ENCODE data around the gene ZNF524. TPM values are rescaled to one million over a fixed set of nuclear protein-coding genes. Genes with fewer than 3 reads are reported as not detected.

The ZNF524 gene
- total RNA-seq, 2 experiments from 2014 or later: 9.2 to 21.6 TPM

DNA sequence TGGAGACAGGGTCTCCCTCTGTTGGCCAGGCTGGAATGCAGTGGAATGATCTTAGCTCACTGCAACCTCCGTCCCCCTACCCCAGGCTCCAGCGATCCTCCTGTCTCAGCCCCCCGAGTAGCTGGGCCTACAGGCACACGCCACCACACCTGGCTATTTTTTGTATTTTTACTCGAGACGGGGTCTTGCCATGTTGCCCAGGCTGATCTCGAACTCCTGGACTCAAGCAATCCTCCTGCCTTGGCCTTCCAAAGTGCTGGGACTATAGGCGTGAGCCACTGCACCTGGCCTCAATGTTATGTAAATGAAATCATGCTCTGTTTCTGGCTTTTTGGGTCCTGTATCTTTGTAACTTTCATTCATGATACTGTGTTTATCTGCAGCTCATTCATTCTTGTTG lies 11.3 kb upstream of the ZNF524 start:
- H3K79me2 ChIP-seq (ENCODE audit: insufficient read depth, low read depth, low read length): no peaks in the 10 kb centered on the region
- no peak overlapping the region for H3K27ac ChIP-seq (ENCODE audit: low read depth, low read length, poor library complexity, severe bottlenecking)
- no peaks in the 10 kb centered on the region for H3K9me3 ChIP-seq (ENCODE audit: low read length)
- no peak for DNase-seq (ENCODE audit: low spot score)
- H3K9me2 ChIP-seq (ENCODE audit: insufficient read depth, low read length): no peaks in the 10 kb centered on the region
- no peaks in the 10 kb centered on the region for H4K20me1 ChIP-seq (ENCODE audit: insufficient read depth, low read length)
- no peak overlapping the region for H3K4me2 ChIP-seq (ENCODE audit: low read length)
- H3K4me1 ChIP-seq (ENCODE audit: insufficient read depth, low read length, poor library complexity, severe bottlenecking): peaks cover 20% of the 10 kb centered on the region
- ChIA-PET POLR2A (no interaction called here), CTCF (ENCODE audit: unreplicated experiment) (no interaction called here)
- no peak overlapping the region for H2AFZ ChIP-seq (ENCODE audit: low read length)
- H3K36me3 ChIP-seq (ENCODE audit: insufficient read depth, low read length): peaks cover 10% of the 10 kb centered on the region; the same call in 1 of the 2 replicates
- intact Hi-C loops (cut with micrococcal nuclease; ENCODE audit: unreplicated experiment): no loop called here
- H3K4me3 ChIP-seq (ENCODE audit: low read depth, low read length, poor library complexity, severe bottlenecking): no peak overlapping the region
- no TSS peak for BruUV-seq (replicated peaks)
- TF ChIP-seq EZH2phosphoT487 (IDR thresholded peaks at IDR 0.05; ENCODE audit: borderline replicate concordance, low read depth, low read length): no peak
- TF ChIP-seq, protein P1, sequence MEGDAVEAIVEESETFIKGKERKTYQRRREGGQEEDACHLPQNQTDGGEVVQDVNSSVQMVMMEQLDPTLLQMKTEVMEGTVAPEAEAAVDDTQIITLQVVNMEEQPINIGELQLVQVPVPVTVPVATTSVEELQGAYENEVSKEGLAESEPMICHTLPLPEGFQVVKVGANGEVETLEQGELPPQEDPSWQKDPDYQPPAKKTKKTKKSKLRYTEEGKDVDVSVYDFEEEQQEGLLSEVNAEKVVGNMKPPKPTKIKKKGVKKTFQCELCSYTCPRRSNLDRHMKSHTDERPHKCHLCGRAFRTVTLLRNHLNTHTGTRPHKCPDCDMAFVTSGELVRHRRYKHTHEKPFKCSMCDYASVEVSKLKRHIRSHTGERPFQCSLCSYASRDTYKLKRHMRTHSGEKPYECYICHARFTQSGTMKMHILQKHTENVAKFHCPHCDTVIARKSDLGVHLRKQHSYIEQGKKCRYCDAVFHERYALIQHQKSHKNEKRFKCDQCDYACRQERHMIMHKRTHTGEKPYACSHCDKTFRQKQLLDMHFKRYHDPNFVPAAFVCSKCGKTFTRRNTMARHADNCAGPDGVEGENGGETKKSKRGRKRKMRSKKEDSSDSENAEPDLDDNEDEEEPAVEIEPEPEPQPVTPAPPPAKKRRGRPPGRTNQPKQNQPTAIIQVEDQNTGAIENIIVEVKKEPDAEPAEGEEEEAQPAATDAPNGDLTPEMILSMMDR (conservative IDR thresholded peaks at IDR 0.05; ENCODE audit: low read length): no peak

DNA sequence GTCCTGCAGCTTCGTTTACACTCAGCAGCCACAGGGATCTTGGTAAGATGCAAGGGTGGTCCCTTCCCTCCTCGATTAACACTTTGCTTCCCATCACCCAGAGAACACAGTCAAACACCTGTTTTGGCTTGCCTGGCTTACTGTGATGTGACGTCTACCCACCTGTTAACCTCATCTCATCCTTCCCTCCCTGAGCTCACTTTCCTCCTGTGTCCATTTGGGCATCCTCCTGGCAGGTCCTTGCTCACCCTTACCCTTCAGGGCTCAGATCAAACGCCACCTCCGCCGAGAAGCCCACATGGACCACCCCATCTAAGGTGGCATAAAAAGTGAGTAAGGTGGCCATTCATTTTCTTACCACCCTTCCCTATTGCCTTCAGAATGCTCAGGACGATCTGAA lies 10.0 kb upstream of the ZNF524 start:
- intact Hi-C loops (cut with micrococcal nuclease; ENCODE audit: unreplicated experiment): no loop called here
- DNase-seq (ENCODE audit: low spot score): no peak
- TF ChIP-seq EZH2phosphoT487 (IDR thresholded peaks at IDR 0.05; ENCODE audit: borderline replicate concordance, low read depth, low read length): no peak
- TF ChIP-seq, protein P1 (conservative IDR thresholded peaks at IDR 0.05; ENCODE audit: low read length): no peak
- CTCF ChIA-PET (ENCODE audit: unreplicated experiment): no interaction called here
- POLR2A ChIA-PET: interaction anchor here (0.7 kb wide), 1 partner anchor 271 kb away, joined by 3 read pairs; no protein-coding TSS in a partner anchor
- H3K9me2 ChIP-seq (ENCODE audit: insufficient read depth, low read length): no peaks in the 10 kb centered on the region
- no peak overlapping the region for H3K4me3 ChIP-seq (ENCODE audit: low read depth, low read length, poor library complexity, severe bottlenecking)
- no peaks in the 10 kb centered on the region for H3K79me2 ChIP-seq (ENCODE audit: insufficient read depth, low read depth, low read length)
- H4K20me1 ChIP-seq (ENCODE audit: insufficient read depth, low read length): no peaks in the 10 kb centered on the region
- no peak overlapping the region for H3K27ac ChIP-seq (ENCODE audit: low read depth, low read length, poor library complexity, severe bottlenecking)
- H3K9me3 ChIP-seq (ENCODE audit: low read length): no peaks in the 10 kb centered on the region
- H3K4me2 ChIP-seq (ENCODE audit: low read length): no peak overlapping the region
- BruUV-seq (replicated peaks): no TSS peak
- H2AFZ ChIP-seq (ENCODE audit: low read length): no peak overlapping the region
- H3K36me3 ChIP-seq (ENCODE audit: insufficient read depth, low read length): peaks cover 18% of the 10 kb centered on the region
- H3K4me1 ChIP-seq (ENCODE audit: insufficient read depth, low read length, poor library complexity, severe bottlenecking): peaks cover 20% of the 10 kb centered on the region

DNA sequence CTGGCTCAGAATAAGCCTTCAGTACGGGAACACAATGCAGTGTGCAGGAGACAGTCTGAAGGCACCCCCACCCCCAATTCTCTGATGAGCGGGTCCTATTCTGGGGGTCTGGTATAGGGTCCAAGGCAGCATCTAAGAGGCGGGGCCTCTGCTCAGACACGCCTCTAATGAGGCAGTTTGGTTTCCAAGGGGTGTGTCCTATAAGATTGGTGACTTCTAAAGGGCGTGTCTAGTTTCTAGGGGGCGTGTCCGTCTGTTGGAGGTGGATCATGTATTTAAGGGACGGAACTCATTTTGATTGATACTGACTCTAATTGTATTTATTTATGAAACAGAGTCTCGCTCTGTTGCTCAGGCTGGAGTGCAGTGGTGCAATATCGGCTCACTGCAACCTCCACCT lies 9.5 kb upstream of the ZNF524 start:
- CTCF ChIA-PET (ENCODE audit: unreplicated experiment): no interaction called here

More for the DNA sequence above, 9.5 kb upstream of the ZNF524 start:
- no TSS peak for BruUV-seq (replicated peaks)
- peaks cover 17% of the 10 kb centered on the region for H3K4me1 ChIP-seq (ENCODE audit: insufficient read depth, low read length, poor library complexity, severe bottlenecking)
- no peaks in the 10 kb centered on the region for H4K20me1 ChIP-seq (ENCODE audit: insufficient read depth, low read length)
- peak; percentile 44 for DNase-seq (ENCODE audit: low spot score)
- H2AFZ ChIP-seq (ENCODE audit: low read length): no peak overlapping the region
- no peak overlapping the region for H3K27ac ChIP-seq (ENCODE audit: low read depth, low read length, poor library complexity, severe bottlenecking)
- H3K79me2 ChIP-seq (ENCODE audit: insufficient read depth, low read depth, low read length): no peaks in the 10 kb centered on the region
- no peak overlapping the region for H3K4me3 ChIP-seq (ENCODE audit: low read depth, low read length, poor library complexity, severe bottlenecking)
- no peaks in the 10 kb centered on the region for H3K9me2 ChIP-seq (ENCODE audit: insufficient read depth, low read length)
- no peak overlapping the region for H3K4me2 ChIP-seq (ENCODE audit: low read length)
- no peaks in the 10 kb centered on the region for H3K9me3 ChIP-seq (ENCODE audit: low read length)
- no peak for TF ChIP-seq EZH2phosphoT487 (IDR thresholded peaks at IDR 0.05; ENCODE audit: borderline replicate concordance, low read depth, low read length)
- intact Hi-C loops (cut with micrococcal nuclease; ENCODE audit: unreplicated experiment): no loop called here
- peaks cover 23% of the 10 kb centered on the region for H3K36me3 ChIP-seq (ENCODE audit: insufficient read depth, low read length)
- POLR2A ChIA-PET: no interaction called here

All from OCI-LY7 (cell line).